GM23338 (cell line): ENCODE data around the gene SIN3B. TPM values are rescaled to one million over a fixed set of nuclear protein-coding genes. Genes with fewer than 3 reads are reported as not detected.

ENCODE experiments used
- ATAC-seq: fragments of 200-7000 bp; cut with Tn5 transposase; 3 replicates; pipeline ENCODE4 v1.9.1; 2020
- DNase-seq: peaks from one replicate; pipeline ENCODE4 v3.0.0-alpha.2; 2015; ENCODE audit warnings: low spot score
- H2AFZ ChIP-seq: fragments of 200-600 bp; sonication (generic); 2 replicates; pipeline ENCODE4 v1.8.0; 2016; ENCODE audit warnings: antibody characterized with exemption, mild to moderate bottlenecking, moderate library complexity
- H3F3A ChIP-seq: fragments of 200-600 bp; sonication (generic); replicated peaks from 2 replicates; pipeline ENCODE4 v1.8.0; 2017; ENCODE audit warnings: antibody characterized with exemption, mixed run types, low read depth
- H3K27ac ChIP-seq: fragments of 200-600 bp; sonication (generic); 2 replicates; pipeline ENCODE4 v1.6.1; 2016; ENCODE audit warnings: low read depth
- H3K27me3 ChIP-seq: fragments of 200-600 bp; sonication (generic); 2 replicates; pipeline ENCODE4 v1.8.0; 2016; ENCODE audit warnings: mild to moderate bottlenecking, mixed run types, moderate library complexity; ENCODE audit not compliant: insufficient read depth
- H3K36me3 ChIP-seq: fragments of 200-600 bp; sonication (generic); 2 replicates; pipeline ENCODE4 v1.8.0; 2016; ENCODE audit warnings: mild to moderate bottlenecking; ENCODE audit not compliant: insufficient read depth
- H3K4me1 ChIP-seq: fragments of 200-600 bp; sonication (generic); 2 replicates; pipeline ENCODE4 v1.8.0; 2016; ENCODE audit warnings: mild to moderate bottlenecking, moderate library complexity; ENCODE audit not compliant: insufficient read depth
- H3K4me2 ChIP-seq: fragments of 200-600 bp; sonication (generic); 2 replicates; pipeline ENCODE4 v1.7.1; 2017; ENCODE audit warnings: mixed run types
- H3K4me3 ChIP-seq: fragments of 200-600 bp; sonication (generic); 2 replicates; pipeline ENCODE4 v1.6.1; 2016; ENCODE audit warnings: mixed run types
- H3K79me2 ChIP-seq: fragments of 200-600 bp; sonication (generic); replicated peaks from 2 replicates; pipeline ENCODE4 v1.8.0; 2017; ENCODE audit warnings: mild to moderate bottlenecking; ENCODE audit not compliant: insufficient read depth
- H3K9me2 ChIP-seq: fragments of 200-600 bp; sonication (generic); 2 replicates; pipeline ENCODE4 v1.8.0; 2017; ENCODE audit not compliant: insufficient read depth
- H4K20me1 ChIP-seq: fragments of 200-600 bp; sonication (generic); replicated peaks from 2 replicates; pipeline ENCODE4 v1.8.0; 2017; ENCODE audit warnings: mild to moderate bottlenecking; ENCODE audit not compliant: insufficient read depth
- H3K27ac Mint-ChIP-seq: 2 replicates; pipeline ENCODE4 v1.8.0; 2020; ENCODE audit warnings: inconsistent platforms, mild to moderate bottlenecking, moderate library complexity, mixed read lengths
- H3K27me3 Mint-ChIP-seq: 3 replicates; pipeline ENCODE4 v1.8.0; 2022; ENCODE audit warnings: low read depth, mild to moderate bottlenecking, moderate library complexity, mixed read lengths, inconsistent platforms; ENCODE audit not compliant: insufficient read depth, poor library complexity
- H3K36me3 Mint-ChIP-seq: 3 replicates; pipeline ENCODE4 v1.8.0; 2021; ENCODE audit warnings: low read depth, mild to moderate bottlenecking, inconsistent platforms, moderate library complexity, mixed read lengths
- H3K4me1 Mint-ChIP-seq: 3 replicates; pipeline ENCODE4 v1.8.0; 2020; ENCODE audit warnings: mild to moderate bottlenecking, inconsistent platforms, mixed read lengths
- H3K4me3 Mint-ChIP-seq: 3 replicates; pipeline ENCODE4 v1.8.0; 2021; ENCODE audit warnings: moderate library complexity, mild to moderate bottlenecking, inconsistent platforms, mixed read lengths
- H3K9me3 Mint-ChIP-seq: 3 replicates; pipeline ENCODE4 v1.8.0; 2020; ENCODE audit warnings: moderate library complexity, mild to moderate bottlenecking, inconsistent platforms, mixed read lengths
- CREB1 ChIP-seq: fragments of 250-450 bp; sonication (Bioruptor Pico); IDR thresholded peaks from 2 replicates; pipeline ENCODE4 v1.5.0; 2020; ENCODE audit warnings: low read depth, mild to moderate bottlenecking, moderate library complexity
- CTCF ChIP-seq, 2 experiments: fragments of 200-600 bp in 1 of 2; sonication (generic) in 1 of 2; conservative IDR thresholded peaks; 2 replicates each; pipeline versions ENCODE4 v1.5.1 to v1.6.1; 2016 to 2017; ENCODE audit warnings: antibody characterized with exemption in 2 of 2, low read depth in 2 of 2, mild to moderate bottlenecking in 2 of 2, moderate library complexity in 1 of 2
- ETS1 ChIP-seq: IDR thresholded peaks from 2 replicates; pipeline ENCODE4 v1.6.1; 2016; ENCODE audit warnings: antibody characterized with exemption
- EZH2 ChIP-seq: fragments of 200-600 bp; sonication (generic); IDR thresholded peaks from one replicate; pipeline ENCODE4 v1.8.0; 2017; ENCODE audit warnings: antibody characterized with exemption, mild to moderate bottlenecking, low read depth; ENCODE audit not compliant: unreplicated experiment
- EZH2phosphoT487 ChIP-seq: fragments of 200-600 bp; sonication (generic); IDR thresholded peaks from one replicate; pipeline ENCODE4 v1.8.1; 2018; ENCODE audit warnings: antibody characterized with exemption; ENCODE audit not compliant: unreplicated experiment
- JUNB ChIP-seq: IDR thresholded peaks from one replicate; pipeline ENCODE4 v1.6.1; 2016; ENCODE audit warnings: antibody characterized with exemption; ENCODE audit not compliant: unreplicated experiment
- NANOG ChIP-seq: IDR thresholded peaks from 2 replicates; pipeline ENCODE4 v1.6.1; 2016; ENCODE audit warnings: antibody characterized with exemption, borderline replicate concordance
- POLR2AphosphoS5 ChIP-seq: IDR thresholded peaks from 2 replicates; pipeline ENCODE4 v1.6.1; 2016; ENCODE audit warnings: antibody characterized with exemption, low read depth
- REST ChIP-seq: IDR thresholded peaks from one replicate; pipeline ENCODE4 v1.6.1; 2018; ENCODE audit warnings: antibody characterized with exemption; ENCODE audit not compliant: unreplicated experiment
- STAT1 ChIP-seq: IDR thresholded peaks from one replicate; pipeline ENCODE4 v1.6.1; 2016; ENCODE audit warnings: antibody characterized with exemption; ENCODE audit not compliant: unreplicated experiment
- ZNF114 ChIP-seq: fragments of 250-450 bp; sonication (Bioruptor Pico); IDR thresholded peaks from 2 replicates; pipeline ENCODE4 v1.5.0; 2020; ENCODE audit warnings: mild to moderate bottlenecking, moderate library complexity
- ZNF331 ChIP-seq: fragments of 250-450 bp; sonication (Bioruptor Pico); IDR thresholded peaks from 2 replicates; pipeline ENCODE4 v1.5.0; 2020; ENCODE audit warnings: low read depth, mild to moderate bottlenecking, moderate library complexity
- ZNF462 ChIP-seq: fragments of 250-450 bp; sonication (Bioruptor Pico); IDR thresholded peaks from 2 replicates; pipeline ENCODE4 v1.5.0; 2020; ENCODE audit warnings: mild to moderate bottlenecking, moderate library complexity
- polyA plus RNA-seq: library from polyadenylated mRNA; unstranded; fragments of >200 nt; fragmentation: Nextera tagmentation; extraction: Ambion mirVana; gene quantifications from 2 replicates; pipeline ENCODE4 v1.2.1, GENCODE V29; 2016
- total RNA-seq: library from RNA; depleted of rRNA; stranded (reverse); fragments of >200 nt; shearing (Covaris generic); gene quantifications from 2 replicates; pipeline ENCODE4 v1.2.3, GENCODE V29; 2014

Gene SIN3B
- total and polyA plus RNA-seq, 2 experiments from 2014 or later: 37.6 to 68.6 TPM

- no peak overlapping the region for H3K4me3 ChIP-seq
- H3K27me3 Mint-ChIP-seq: peaks cover 3% of the 10 kb centered on the region
- no peaks in the 10 kb centered on the region for H3K4me1 Mint-ChIP-seq
Measured at GRCh38 chr19:16790051-16790450, 39.1 kb upstream of the SIN3B start.

More at GRCh38 chr19:16790051-16790450, 39.1 kb upstream of the SIN3B start:
- Histone ChIP-seq H4K20me1 (no peaks in the 10 kb centered on the region), H3K27me3 (no peaks in the 10 kb centered on the region), H3K79me2 (no peaks in the 10 kb centered on the region), H3K4me1 (no peaks in the 10 kb centered on the region), H3K27ac (no peak overlapping the region), H3K9me2 (no peaks in the 10 kb centered on the region), H3F3A (no peaks in the 10 kb centered on the region), H3K4me2 (no peak overlapping the region), H3K36me3 (no peaks in the 10 kb centered on the region), H2AFZ (no peak overlapping the region)
- ATAC-seq: no peak
- peaks cover 11% of the 10 kb centered on the region; the same call in 2 of the 3 replicates for H3K36me3 Mint-ChIP-seq
- no peak for DNase-seq
- H3K4me3 Mint-ChIP-seq: no peak overlapping the region
- H3K27ac Mint-ChIP-seq: no peak overlapping the region
- peaks cover 48% of the 10 kb centered on the region for H3K9me3 Mint-ChIP-seq
- TF ChIP-seq NANOG (no peak), ETS1 (no peak), ZNF114 (no peak), POLR2AphosphoS5 (no peak), ZNF331 (CRISPR knock-in tag) (no peak), CREB1 (CRISPR knock-in tag) (no peak), STAT1 (no peak), JUNB (no peak), ZNF462 (CRISPR knock-in tag) (no peak), EZH2 (no peak), REST (no peak), EZH2phosphoT487 (no peak), CTCF (conservative IDR thresholded peaks at IDR 0.05; ENCODE audit: low read depth in 2 of 2) (no peak)
